ENCODE results near the gene ZNF653. TPM values are rescaled to one million over a fixed set of nuclear protein-coding genes. Genes with fewer than 3 reads are reported as not detected.

The ZNF653 gene
- total and polyA plus RNA-seq, 9 of the 15 experiments (the other 6 are each of a cell fraction or from before 2014, with no cell fraction given), result 1.6 to 8.0 (median 4.2) TPM; not detected in 2

DNA sequence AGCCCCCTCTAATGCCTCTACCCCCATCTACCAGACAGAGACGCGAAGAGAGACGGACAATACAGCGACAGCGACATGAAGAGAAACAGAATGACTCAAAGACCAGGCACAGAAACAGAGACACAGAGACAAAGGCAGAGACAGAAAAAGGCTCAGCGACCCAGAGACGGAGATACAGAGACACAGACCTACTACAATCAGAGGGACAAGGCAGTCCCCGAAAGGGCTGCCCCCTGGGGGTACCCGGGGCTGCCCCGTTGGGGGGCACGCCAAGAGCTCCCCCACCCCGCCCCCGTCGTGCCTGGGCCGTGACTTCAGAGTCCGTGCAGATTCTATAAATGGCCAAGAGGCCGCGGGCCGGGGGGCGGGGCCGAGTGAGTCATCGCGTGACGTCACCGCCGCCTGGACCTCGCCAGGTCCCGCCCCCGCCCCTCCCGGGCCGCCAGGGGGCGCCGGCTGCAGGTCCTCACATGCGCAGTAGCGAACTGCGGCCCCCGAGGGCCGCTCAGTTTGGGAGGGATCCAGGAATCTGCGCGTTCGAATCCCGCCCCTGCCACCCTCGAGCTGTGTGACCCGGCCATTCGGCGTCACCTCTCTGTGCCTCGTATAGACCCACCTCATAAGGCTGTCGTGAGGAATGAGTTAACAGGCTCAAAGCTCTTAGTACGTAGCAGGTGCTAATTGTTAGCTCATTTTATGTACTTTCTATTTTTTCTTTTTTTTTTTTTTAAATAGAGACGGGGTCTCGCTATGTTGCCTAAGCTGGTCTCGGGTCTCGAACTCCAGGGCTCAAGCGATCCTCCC is 30.4 kb upstream of the ZNF653 start (continued):
- TF ChIP-seq ZNF445 (CRISPR knock-in tag; IDR thresholded peaks at IDR 0.05; ENCODE audit: low read depth) (no peak), ESRRA (IDR thresholded peaks at IDR 0.05; ENCODE audit: borderline replicate concordance, low read depth) (peak; percentile 58; the same call in 1 of the 2 replicates), MYBL2 (IDR thresholded peaks at IDR 0.05; ENCODE audit: low read depth) (no peak), MYBL2 (CRISPR knock-in tag; IDR thresholded peaks at IDR 0.05; ENCODE audit: borderline replicate concordance) (no peak), SMAD4 (CRISPR knock-in tag; conservative IDR thresholded peaks at IDR 0.05) (peak; percentile 86), ZFP36 (IDR thresholded peaks at IDR 0.05; ENCODE audit: low read depth, low read length, partially characterized antibody) (peak; percentile 93), ZNF347 (CRISPR knock-in tag; IDR thresholded peaks at IDR 0.05; ENCODE audit: low read depth) (no peak), TAF7 (tag; IDR thresholded peaks at IDR 0.05) (no peak), SMARCA4 (IDR thresholded peaks at IDR 0.05) (peak; percentile 38; the same call in 1 of the 2 replicates), CBFA2T2 (conservative IDR thresholded peaks at IDR 0.05) (0 out of 2 replicates have a peak, but pooled peaks have one; percentile 2), POLR2G (IDR thresholded peaks at IDR 0.05; ENCODE audit: low read depth, low read length) (peak; percentile 88), ZC3H11A (IDR thresholded peaks at IDR 0.05; ENCODE audit: low read depth, low read length) (0 out of 2 replicates have a peak, but pooled peaks have one; percentile 35), TBP (optimal IDR thresholded peaks at IDR 0.05; ENCODE audit: low read depth, low read length) (peak; percentile 73)
- TF ChIP-seq, protein P1, sequence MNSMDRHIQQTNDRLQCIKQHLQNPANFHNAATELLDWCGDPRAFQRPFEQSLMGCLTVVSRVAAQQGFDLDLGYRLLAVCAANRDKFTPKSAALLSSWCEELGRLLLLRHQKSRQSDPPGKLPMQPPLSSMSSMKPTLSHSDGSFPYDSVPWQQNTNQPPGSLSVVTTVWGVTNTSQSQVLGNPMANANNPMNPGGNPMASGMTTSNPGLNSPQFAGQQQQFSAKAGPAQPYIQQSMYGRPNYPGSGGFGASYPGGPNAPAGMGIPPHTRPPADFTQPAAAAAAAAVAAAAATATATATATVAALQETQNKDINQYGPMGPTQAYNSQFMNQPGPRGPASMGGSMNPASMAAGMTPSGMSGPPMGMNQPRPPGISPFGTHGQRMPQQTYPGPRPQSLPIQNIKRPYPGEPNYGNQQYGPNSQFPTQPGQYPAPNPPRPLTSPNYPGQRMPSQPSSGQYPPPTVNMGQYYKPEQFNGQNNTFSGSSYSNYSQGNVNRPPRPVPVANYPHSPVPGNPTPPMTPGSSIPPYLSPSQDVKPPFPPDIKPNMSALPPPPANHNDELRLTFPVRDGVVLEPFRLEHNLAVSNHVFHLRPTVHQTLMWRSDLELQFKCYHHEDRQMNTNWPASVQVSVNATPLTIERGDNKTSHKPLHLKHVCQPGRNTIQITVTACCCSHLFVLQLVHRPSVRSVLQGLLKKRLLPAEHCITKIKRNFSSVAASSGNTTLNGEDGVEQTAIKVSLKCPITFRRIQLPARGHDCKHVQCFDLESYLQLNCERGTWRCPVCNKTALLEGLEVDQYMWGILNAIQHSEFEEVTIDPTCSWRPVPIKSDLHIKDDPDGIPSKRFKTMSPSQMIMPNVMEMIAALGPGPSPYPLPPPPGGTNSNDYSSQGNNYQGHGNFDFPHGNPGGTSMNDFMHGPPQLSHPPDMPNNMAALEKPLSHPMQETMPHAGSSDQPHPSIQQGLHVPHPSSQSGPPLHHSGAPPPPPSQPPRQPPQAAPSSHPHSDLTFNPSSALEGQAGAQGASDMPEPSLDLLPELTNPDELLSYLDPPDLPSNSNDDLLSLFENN (IDR thresholded peaks at IDR 0.05; ENCODE audit: low read depth in 2 of 2, low read length in 2 of 2), result peak in 1 of 2 experiments; percentile 23; a peak in 1 of 4 replicates
- TF ChIP-seq, protein P2, sequence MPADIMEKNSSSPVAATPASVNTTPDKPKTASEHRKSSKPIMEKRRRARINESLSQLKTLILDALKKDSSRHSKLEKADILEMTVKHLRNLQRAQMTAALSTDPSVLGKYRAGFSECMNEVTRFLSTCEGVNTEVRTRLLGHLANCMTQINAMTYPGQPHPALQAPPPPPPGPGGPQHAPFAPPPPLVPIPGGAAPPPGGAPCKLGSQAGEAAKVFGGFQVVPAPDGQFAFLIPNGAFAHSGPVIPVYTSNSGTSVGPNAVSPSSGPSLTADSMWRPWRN (IDR thresholded peaks at IDR 0.05; ENCODE audit: low read depth), result no peak

Data from K562 (cell line).